HG03095 (cell line): ENCODE results near the gene ZNF79.

Experiments
- ATAC-seq: cut with Tn5 transposase; IDR thresholded peaks from one replicate; pipeline ENCODE4 v1.9.1; 2021; ENCODE audit warnings: moderate library complexity; ENCODE audit not compliant: unreplicated experiment

The ZNF79 gene

DNA sequence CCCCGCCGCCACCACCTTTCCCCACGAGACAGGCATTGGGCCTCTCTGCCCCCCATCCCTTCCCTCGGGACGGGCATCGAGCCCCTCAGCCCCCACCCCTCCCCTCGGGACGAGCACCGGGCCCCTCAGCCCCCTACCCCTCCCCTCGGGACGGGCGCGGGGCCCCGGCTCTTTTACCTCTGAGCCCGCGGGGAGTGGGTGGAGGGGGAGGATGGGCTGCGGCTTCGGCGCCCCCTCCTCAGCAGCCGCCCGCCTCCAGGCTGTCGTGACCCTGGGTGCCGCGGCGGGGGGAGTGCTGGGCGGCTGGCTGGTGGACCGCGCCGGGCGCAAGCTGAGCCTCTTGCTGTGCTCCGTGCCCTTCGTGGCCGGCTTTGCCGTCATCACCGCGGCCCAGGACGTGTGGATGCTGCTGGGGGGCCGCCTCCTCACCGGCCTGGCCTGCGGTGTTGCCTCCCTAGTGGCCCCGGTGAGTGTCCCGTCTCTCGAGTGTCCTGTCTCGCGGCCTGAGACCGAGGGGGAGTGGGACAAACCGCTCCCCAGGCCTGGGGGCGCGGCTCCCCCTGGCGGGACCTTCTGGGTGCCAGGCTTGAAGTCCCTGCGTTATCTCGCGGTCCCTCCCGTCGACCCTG is 26.4 kb upstream of the ZNF79 start:
- ATAC-seq, result no peak

DNA sequence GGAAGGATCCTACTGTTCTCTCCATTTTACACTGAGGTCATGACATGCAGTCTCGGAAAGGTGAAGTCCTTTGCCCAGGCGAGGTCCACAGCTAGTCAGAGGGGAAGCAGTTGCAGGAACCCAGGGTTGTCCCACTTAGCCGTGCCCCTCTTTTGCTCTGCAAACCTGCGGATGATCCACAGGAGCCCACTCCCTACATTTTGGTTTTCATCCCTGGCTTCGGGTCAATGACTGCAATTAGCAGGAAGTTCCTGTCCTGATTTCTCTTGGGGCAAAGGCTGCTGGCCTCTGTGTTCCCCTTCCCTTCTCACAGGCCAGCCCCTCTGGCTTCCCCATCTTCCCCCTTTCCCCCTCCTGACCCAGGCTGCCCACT is 25.9 kb upstream of the ZNF79 start:
- ATAC-seq, result no peak

DNA sequence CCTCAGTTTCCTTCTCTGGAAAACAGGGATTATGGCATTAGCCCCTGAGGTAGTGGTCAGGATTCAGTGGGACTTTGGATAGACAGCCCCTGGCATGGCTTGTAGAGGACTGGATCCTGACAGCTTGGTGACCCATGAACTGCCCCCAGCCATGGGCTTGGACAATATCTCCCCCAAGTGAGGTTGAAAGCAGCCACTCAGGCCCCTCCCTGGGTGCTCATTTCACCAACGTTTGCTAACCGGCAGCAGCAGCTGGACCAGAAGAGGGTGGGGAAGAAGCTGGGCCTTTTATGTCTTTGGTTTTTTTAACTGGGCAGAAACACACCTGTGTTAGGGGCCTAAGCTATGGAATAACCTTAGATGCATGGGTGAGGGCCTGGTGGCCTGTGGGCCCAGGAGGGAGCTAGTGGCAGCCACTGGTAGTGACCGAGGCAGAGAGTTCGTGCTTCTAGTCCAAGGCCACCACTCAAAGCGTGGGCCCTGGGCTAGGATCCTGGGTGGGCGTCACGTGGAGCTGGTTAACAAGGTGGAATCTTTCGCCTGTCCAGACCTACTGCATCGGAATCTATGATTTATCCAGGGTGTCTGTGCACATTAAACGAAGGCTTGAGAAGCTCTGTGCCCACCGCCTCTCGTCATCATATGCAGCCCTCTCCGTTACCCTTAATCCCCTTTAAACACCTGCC is 25.3 kb upstream of the ZNF79 start:
- ATAC-seq, result no peak

DNA sequence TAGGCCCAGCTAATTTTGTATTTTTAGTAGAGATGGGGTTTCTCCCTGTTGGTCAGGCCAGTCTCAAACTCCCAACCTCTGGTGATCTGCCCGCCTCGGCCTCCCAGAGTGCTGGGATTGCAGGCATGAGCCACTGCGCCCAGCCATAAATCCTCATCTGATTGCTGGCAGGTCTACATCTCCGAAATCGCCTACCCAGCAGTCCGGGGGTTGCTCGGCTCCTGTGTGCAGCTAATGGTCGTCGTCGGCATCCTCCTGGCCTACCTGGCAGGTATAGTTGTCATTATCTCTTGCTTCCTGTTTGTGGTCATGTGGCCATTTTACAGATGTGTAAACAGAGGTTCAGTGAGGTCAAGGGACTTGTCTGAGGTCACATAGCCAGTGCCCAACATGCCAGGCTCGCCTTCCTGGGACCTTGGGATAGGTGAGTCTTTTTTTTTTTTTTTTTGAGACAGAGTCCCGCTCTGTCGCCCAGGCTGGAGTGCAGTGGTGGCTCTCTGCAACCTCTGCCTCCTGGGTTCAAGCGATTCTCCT is 24.4 kb upstream of the ZNF79 start:
- ATAC-seq, result no peak

DNA sequence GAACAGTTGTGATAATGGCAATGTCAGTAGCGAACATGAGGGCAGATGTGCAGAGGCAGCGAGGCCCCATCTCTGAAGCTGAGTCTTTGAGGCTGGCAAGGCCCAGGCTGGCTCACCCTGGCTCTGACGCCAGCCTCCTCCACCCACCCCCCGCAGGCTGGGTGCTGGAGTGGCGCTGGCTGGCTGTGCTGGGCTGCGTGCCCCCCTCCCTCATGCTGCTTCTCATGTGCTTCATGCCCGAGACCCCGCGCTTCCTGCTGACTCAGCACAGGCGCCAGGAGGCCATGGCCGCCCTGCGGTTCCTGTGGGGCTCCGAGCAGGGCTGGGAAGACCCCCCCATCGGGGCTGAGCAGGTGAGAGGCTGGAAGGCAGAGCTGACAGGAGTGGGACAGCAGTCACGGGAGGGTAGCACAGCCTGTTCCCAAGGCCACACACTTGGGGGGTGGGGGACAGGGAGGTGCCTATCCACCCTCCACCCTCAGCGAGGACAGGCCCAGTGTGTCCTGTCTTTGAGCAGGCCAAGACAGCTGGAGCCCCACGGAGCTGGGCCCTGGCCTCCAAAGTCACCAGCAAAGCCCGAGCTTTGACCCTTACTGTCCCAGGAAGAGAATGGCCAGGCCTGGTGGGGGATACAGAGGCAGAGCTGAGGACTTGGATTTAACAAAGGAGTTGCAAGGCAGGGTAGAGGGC is 21.6 kb upstream of the ZNF79 start:
- ATAC-seq, result no peak

DNA sequence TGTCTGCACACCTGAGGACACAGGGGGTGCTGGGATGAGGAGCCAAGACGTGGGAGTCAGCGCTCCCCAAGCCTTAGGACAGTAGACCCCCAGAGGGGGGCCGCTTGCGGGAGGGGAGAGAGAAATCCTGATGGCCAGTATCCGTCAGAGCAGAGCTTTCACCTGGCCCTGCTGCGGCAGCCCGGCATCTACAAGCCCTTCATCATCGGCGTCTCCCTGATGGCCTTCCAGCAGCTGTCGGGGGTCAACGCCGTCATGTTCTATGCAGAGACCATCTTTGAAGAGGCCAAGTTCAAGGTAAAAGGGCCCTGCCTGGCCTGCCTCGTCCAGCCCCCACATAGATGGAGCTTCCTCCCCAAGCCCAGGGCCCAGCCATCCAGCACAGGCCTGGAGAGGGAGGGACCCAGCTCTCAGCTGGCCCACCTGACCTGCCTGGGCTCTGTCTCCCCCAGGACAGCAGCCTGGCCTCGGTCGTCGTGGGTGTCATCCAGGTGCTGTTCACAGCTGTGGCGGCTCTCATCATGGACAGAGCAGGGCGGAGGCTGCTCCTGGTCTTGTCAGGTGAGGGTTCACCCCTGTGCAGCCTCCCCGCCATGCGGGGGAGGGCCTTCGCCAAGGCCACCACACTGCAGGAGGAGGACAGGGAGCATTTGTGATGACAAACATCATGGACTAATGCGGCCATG is 20.5 kb upstream of the ZNF79 start:
- no peak for ATAC-seq

DNA sequence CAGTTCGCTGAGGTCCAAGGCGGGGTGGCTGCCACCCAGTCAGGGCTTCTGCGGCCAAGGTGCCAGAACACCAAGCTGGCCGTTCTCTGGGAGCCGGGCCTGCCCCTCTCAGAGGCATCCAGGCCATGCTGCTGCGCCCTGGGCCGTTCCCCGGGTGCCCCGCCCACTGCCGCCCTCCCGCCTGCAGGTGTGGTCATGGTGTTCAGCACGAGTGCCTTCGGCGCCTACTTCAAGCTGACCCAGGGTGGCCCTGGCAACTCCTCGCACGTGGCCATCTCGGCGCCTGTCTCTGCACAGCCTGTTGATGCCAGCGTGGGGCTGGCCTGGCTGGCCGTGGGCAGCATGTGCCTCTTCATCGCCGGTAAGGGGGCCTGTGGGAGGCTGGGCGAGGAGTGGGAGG is 19.6 kb upstream of the ZNF79 start:
- no peak for ATAC-seq

DNA sequence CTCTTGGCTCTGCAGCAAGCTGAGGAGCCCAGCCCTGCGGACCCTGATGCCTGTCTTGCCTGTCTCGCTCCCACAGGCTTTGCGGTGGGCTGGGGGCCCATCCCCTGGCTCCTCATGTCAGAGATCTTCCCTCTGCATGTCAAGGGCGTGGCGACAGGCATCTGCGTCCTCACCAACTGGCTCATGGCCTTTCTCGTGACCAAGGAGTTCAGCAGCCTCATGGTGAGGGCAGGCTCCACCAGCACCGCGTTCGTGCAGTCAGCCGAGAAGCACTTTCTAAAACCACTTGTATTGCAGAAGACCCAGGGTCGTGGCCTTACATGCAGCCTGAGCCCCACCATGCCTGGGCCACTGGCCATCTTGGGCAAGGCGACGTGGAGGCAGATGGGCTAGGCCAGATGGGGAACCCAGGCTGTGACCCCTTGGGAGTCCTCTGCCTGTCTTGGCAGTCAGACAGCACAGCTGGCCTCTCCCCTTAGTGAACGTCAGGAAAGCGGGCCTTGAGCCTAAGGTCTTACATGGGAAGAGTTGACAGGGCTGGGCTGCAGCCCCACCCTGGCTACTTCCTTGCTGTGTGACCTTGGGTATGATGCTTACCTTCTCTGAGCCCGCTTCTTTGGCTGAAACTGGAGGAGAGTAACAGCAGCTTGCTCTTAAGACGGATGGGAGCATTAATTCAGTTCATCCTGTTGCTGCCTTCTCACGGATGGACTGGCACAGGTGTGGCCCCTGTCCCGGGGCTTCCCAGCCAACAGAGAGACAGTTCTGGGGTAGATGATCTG is 18.6 kb upstream of the ZNF79 start:
- ATAC-seq, result no peak

DNA sequence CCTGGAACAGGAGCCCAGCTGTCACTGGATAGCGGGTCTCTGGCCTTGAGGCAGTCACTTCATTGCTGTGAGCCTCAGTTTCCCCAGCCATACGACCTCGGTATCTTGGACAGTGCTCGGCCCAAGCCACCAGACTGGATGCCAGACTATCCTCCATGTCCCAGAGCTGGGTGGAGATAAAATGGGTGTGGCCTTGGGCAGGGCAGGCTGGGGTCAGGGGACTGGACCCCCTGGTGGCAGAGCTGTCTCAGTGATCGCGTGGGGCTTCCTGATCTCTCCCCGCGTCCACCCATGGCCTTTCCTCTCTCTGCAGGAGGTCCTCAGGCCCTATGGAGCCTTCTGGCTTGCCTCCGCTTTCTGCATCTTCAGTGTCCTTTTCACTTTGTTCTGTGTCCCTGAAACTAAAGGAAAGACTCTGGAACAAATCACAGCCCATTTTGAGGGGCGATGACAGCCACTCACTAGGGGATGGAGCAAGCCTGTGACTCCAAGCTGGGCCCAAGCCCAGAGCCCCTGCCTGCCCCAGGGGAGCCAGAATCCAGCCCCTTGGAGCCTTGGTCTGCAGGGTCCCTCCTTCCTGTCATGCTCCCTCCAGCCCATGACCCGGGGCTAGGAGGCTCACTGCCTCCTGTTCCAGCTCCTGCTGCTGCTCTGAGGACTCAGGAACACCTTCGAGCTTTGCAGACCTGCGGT is 17.2 kb upstream of the ZNF79 start:
- ATAC-seq, result no peak

DNA sequence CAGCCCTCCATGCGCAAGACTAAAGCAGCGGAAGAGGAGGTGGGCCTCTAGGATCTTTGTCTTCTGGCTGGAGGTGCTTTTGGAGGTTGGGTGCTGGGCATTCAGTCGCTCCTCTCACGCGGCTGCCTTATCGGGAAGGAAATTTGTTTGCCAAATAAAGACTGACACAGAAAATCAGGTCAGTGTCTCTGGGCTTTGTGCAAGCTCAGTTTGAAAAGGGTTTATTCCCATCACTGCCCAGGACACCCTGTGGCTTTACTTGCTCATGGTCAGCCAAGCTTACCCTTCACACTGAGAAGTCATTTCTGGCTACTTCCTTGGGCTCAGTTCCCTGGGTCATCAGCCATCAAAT is 16.7 kb upstream of the ZNF79 start:
- no peak for ATAC-seq

DNA sequence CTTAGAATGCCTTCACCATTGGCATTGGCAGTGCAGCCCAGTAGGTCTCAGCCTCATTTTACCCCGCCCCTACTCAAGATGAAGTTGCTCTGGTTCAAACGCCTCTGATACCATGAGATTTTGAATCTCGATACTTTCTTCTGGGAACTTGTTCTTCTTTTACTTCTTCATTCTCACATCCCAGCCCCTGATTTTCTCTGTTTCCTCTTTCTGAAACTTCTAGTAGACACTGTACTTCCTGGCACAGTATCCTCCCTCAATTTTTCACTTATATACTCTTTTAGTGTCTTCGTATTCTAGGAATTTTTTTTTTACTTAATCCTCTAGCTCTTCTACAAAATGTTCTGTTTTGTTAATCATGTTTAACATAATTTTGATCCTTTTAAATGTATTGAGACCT is 13.1 kb upstream of the ZNF79 start:
- ATAC-seq, result no peak

DNA sequence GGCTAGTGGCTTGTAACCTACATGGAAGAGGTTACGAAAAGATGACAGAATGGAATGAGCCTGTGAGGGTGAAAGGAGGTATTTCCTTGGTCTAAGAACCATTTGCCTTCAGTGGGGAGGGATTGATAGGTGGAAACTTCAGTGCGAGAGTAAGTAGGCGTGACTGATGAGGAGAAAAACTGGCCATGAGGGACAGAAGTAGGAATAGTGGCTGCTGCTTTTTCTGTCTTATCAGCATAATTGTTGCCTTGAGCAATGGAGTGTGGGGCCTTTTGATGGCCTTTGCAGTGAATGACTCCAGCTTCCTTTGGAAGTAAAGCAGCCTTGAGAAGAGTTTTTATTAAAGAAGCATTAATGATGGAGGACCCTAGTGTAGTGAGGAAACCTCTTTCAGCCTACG is 9.0 kb upstream of the ZNF79 start:
- no peak for ATAC-seq

DNA sequence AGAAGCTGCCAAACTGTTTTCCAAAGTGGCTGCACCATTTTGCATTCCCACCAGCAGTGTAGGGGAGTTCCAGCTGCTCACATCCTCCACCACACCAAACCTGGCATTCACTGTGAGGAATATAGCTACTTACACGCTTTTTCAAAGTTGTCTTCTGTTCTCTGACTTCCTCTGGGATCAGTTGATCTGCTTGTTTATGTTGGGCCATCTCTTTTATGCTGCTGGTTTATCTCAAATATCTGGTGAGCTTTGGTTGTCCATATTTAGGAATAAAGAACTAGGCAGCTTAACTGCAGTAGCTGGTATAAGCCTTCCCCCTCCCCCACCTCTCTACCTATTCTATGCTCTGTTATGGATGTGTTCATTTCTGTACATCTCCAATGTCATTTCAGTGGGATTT is 8.5 kb upstream of the ZNF79 start:
- ATAC-seq, result no peak

DNA sequence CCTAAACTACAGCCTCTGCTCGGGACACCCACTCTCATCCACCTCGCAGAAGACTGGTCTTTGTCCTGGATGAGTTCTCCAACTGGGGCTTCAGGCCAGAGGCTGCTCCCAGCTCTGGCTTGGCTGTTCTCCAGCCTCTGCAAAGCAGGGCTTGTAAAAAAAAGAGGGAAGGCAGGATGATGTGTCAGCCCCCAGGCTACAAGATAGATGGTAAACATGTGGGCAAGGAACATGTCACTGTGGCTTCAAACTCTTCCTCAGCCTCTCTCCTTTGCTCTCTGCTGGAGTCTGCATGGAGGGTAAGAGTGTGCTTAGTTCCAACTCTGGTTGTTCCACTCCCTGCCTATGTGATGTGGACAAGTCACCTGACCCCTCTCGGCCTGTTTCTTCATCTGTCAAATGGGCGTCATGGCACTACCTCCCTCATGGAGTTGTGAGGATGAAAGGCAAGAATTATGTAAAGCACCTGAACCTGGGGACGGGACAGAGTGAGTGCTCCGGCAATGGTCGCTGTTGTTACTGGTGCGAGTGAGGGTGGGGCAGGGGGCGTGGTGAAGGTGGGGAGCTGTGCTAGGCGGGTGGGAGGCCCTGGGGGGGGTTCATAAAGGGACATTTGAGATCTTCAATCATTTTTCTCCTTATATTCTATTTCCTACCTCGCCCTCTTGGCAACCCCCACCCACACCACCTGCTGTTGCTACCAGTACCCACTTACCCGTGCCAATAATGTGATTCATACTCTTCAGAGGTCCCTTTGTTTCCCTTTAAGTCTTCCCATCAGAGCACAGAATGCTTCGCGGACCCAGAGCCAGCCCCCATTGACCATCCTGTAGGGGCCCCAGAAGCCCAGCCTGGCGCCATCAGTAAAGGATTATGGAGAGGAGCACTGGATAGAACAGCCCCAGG is 6.8 kb upstream of the ZNF79 start:
- no peak for ATAC-seq

DNA sequence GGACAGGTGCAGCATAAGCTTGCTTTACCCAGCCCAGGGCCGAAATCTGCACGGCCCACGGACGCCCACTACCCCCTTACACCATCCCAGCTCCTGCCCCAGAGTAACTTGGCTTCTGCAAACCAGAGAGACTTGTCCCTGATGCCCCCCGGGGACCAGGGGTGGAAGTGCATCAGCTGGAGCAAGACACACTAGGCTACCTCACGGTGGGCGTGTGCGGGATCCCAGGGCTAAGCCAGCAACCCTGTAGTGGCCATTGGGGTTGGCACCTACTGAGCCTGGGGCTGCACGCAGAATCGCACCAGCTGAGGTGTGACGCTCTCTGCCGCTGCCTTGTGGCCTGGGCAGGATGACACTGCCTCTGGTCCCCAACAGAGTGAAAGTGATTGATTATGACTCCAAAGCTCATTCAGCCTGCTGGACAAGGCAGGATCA is 6.1 kb upstream of the ZNF79 start:
- ATAC-seq, result no peak

DNA sequence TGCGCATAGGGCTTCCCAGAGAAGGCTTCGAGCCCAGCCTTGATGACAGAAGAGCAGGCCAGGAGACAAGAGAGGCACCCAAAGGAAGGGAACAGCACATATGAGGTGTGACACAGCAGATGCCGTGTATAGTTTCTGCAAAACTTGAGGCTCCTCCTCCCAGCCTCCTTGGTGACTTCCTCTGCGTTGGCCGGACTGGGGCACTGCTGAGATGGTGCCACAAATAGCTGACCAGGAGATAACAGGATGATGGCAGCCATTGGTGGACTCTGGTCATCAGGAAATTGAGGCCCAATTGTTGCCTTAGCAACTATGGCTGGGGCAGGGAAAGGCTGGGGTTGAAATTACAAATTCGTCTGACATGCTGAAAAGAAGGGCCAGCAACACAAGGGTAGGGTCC is 4.8 kb upstream of the ZNF79 start:
- ATAC-seq, result no peak

DNA sequence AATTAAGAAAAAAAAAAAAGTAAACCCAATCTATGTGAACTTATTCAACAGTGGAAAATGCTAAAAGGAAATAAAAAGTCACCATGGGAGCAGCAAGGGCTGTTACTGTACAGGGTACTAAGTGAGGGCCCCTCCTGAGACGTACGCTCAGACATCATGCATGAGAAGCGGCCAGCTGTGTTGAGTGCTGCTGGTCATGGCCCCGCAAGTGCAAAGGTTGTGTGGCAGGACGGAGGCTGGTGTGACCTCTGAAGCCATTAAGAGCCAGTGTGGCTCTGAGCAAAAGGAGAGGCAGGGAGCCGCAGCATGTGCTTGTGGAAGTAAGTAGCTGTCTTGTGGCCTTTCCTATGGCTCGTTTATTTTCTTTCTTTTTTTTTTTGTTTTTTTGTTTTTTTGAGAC is 3.1 kb upstream of the ZNF79 start:
- no peak for ATAC-seq

DNA sequence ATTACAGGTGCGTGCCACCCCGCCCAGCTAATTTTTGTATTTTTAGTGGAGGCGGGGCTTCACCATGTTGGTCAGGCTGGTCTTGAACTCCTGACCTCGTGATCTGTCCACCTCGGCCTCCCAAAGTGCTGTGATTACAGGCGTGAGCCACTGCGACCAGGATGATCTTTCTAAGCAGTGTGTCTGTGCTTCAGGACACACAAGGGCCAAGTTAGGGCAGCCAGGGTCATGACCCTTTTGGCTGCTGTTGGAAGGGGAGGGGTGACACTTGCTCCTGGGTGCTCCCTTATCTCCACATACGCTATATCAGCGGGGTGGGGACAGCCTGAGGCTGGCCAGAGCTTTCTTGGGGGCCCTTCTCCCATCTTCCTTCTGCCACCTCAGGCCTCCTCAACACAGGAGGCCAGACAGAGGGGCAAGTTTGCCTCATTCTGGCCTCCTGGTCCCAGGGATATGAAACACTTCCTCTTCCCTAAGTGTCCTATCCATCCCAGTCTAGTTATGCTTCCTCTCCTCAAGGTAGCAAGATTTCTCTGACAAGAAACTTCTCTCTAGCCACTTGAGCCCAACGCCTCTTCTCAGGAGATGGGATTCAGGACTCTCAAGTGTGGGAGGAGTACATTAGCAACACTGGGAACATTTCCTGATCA is 1.9 kb upstream of the ZNF79 start:
- ATAC-seq, result no peak

DNA sequence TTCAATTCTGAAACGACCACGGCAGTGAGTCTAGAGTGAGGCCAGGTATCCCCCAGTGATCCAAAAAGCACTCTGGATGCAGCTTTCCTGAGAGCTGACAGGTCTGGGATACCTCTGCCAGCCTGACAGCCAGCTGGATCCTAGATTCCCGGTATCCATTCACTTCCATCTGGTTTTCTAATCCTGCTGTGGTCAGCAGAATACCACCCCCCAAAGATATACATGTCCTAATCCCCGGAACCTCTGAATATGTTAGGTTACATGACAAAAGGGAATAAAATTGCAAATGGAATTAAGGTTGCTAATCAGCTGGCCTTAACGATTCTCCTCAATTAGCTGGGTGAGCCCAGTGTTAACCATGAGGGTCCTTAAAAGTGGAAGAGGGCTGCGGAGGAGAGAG is 1.4 kb upstream of the ZNF79 start:
- ATAC-seq, result no peak
